Activated CD8-positive, alpha-beta memory T cell treated with anti-CD3 and anti-CD28 coated beads for 48 hours (primary cell): ENCODE data around the gene SPSB2.

ENCODE experiments used
- DNase-seq, 3 experiments: peaks; one replicate each; pipeline ENCODE4 v3.0.0-alpha.2; 2020; ENCODE audit warnings: low read depth in 2 of 3, low spot score in 2 of 3

Gene SPSB2

DNA sequence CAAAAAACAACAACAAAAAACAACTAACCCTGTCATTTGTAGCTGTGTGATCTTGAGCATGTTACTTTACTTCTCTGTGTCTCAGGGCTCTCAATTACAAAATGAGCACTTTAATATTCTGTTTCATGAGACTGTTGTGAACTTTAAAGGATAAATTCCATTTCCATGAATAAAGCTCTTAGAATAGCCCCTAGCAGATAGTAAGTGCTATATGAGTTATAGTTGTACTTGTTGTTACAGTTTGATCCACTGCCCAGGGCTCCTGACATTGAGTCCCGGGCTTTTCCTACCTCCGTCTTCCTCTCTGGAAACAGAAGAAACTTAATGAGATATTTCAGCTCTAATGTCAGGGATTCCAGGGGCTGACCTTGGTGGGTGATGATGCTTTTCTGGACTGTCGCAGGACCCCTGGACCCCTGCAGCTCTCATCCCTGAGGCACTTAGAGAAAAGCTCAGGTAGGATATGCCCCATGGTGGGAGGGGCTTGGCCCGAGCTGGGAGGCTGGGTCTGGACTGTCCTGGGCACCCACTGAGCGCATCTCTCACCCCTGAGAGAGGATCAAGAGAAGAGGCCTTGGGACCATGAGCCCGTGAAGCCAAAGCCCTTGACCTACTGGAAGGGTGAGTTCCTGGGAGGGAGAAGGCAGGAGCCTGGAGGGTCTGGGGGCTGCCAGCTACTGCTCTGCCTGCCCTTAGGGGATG, 39.8 kb downstream of the SPSB2 start:
- DNase-seq, result no peak

DNA sequence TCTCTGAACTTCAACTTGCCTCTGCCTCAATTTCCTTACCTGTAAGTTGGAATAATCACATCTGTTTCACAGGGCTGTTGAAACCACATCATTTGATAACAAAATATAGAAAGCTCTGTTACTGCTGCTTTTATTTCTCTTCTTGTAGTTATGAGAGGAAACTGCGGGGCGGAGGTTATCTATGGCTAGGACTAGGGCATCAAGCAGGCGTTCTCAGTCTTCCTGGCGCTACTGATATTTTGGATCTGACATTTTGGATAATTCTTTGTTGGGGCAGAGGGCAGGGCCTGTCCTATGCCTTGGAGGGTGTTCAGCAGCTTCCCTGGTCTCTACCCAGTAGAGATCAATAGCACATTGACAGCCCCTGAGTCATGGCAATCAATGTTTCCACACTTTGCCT, 41.0 kb downstream of the SPSB2 start:
- DNase-seq, result no peak

DNA sequence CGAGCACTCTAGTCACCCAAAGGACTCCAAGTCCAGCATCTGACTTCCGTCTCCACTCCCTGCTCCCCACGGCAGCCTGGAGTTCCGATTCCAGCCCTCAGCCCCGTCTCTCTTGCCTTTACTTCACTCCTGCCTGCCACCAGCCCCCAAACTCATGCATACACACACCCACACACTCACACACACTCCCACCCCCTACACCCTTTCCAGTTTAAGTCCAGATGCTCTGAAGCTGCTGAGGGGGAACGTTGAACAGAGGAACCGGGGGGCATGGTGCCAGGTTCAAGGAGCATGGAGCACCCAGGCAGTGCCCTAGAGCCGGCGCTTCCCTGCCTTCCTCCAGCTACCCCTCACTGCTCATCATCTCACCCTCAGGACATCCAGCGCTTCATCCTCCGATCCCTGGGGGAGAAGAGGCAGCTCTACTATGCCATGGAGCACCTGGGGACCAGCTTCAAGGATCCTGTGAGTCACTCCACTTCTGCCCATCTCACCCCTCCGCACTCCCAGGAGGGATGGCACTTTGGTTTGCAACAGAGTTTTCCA, 41.6 kb downstream of the SPSB2 start:
- DNase-seq, result no peak

GRCh38 chr12:6830999-6831398, 42.1 kb downstream of the SPSB2 start:
- no peak for DNase-seq

GRCh38 chr12:6830286-6830890, 42.7 kb downstream of the SPSB2 start:
- no peak for DNase-seq

DNA sequence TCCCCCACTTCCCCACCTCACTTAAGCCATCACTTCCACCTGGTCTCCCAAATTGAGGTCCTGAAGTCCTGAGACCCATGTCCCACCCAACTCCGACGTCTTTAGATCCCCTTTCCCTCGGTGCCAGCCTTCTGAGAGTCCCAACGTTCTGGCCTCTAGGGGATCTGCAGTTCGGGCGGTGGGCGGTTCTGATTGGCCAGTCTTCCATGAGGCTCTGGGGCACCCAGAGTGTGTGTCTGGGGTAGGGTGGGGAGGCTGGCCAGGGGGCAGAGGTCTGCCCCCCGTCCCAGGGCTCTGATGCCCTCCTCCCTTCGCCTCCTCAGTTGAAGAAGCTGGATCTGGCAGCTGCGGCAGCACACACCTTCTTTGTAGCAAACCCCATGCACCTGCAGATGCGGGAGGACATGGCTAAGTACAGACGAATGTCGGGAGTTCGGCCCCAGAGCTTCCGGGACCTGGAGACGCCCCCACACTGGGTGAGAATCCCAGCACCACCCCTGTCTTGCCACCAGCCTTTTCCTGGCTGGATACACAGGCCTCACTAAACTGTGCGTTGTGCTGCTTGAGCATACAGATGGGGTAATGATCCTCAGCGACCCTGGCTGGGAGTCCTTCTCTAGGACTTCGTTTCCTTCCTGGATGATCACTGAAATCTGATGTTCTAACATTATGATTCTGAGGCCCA, 43.4 kb downstream of the SPSB2 start:
- no peak for DNase-seq

- DNase-seq, result no peak
Measured at GRCh38 chr12:6828781-6829535, 44.1 kb downstream of the SPSB2 start.

DNA sequence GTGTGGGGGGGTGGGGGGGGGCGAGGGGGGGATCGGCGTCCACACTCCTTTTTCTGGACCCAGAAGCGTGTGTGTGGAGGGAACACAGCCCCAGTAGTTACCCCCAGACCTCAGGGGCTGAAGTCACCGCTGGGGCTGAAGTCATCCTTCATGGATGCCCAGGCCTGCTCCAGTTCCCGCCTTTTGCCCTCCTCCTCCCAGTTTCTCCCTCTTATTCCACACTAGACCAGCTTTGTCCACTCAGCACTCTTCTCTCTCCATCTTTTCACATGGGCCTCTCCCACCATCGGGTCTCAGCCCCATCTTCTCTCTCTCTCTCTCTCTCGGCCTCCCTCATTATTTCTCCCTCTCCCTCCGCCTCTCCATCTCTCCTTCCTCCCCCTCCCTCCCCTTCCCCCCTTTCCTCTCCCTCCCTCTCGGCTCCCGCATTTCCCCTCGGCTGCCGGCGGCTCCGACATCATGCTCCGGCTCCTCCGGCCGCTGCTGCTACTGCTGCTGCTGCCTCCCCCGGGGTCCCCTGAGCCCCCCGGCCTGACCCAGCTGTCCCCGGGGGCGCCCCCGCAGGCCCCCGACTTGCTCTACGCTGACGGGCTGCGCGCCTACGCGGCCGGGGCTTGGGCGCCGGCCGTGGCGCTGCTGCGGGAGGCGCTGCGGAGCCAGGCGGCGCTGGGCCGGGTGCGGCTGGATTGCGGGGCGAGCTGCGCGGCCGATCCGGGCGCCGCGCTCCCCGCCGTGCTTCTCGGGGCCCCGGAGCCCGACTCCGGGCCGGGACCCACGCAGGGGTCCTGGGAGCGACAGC, 44.9 kb downstream of the SPSB2 start, which contains the start of gene P3H3:
Gene P3H3, plus strand, starts transcription at position 426 of the 799 bp plus-strand sequence. Its CDS starts 34 bp downstream, at position 460.
- DNase-seq, result no peak

GRCh38 chr12:6827437-6827911, 45.6 kb downstream of the SPSB2 start:
- DNase-seq, result no peak

- DNase-seq, result no peak
Measured at GRCh38 chr12:6826734-6827436, 46.2 kb downstream of the SPSB2 start.

- DNase-seq, result no peak
Measured at GRCh38 chr12:6826125-6826733, 46.9 kb downstream of the SPSB2 start.

DNA sequence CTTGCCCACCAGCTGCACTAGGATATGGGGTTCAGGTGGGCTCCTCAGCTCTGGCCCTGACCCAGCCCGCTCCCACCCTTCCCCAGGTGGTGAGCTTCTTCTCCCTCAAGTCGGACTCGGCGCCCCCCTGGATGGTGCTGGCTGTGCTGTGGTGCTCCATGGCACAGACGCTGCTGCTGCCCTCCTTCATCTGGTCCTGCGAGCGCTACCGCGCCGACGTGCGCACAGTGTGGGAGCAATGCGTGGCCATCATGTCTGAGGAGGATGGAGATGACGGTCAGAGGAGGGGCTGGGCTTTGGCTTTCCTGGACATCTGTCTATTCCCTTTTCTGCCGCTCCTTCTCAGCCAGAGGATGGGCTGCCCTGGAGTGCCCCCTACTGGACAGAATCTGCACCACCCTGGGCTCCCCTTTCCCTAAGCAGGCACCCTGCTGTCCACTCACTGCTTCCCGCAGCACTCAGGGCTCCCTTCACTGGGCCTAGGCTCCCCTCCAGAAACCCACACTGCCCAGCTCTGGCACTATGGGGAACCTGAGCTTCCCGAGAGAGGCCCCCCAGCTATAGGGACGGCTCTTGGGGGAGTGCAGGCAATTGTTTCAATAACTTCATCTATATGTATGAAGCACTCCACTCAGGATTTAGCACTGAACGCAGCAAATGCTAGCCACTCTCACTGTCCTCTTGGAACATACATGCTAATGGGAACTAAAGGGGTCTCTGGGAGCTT, 47.5 kb downstream of the SPSB2 start:
- peak; percentile 49 to 87 (median 80) for DNase-seq

GRCh38 chr12:6824901-6825381, 48.2 kb downstream of the SPSB2 start:
- DNase-seq, result no peak

DNA sequence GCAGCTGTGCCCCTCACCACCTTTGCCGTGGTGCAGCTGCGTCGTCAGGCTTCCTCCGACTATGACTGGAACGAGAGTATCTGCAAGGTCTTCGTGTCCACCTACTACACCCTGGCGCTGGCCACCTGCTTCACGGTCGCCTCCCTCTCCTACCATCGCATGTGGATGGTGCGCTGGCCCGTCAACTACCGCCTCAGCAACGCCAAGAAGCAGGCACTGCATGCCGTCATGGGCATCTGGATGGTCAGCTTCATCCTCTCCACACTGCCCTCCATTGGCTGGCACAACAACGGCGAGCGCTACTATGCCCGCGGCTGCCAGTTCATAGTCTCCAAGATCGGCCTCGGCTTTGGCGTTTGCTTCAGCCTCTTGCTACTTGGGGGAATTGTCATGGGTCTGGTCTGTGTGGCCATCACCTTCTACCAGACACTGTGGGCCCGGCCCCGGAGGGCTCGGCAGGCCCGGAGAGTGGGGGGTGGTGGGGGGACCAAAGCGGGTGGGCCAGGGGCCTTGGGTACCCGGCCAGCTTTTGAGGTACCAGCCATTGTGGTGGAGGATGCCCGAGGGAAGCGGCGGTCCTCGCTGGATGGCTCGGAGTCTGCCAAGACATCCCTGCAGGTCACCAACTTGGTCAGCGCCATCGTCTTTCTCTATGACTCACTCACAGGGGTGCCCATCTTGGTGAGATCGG, 48.9 kb downstream of the SPSB2 start:
- DNase-seq, result no peak

DNA sequence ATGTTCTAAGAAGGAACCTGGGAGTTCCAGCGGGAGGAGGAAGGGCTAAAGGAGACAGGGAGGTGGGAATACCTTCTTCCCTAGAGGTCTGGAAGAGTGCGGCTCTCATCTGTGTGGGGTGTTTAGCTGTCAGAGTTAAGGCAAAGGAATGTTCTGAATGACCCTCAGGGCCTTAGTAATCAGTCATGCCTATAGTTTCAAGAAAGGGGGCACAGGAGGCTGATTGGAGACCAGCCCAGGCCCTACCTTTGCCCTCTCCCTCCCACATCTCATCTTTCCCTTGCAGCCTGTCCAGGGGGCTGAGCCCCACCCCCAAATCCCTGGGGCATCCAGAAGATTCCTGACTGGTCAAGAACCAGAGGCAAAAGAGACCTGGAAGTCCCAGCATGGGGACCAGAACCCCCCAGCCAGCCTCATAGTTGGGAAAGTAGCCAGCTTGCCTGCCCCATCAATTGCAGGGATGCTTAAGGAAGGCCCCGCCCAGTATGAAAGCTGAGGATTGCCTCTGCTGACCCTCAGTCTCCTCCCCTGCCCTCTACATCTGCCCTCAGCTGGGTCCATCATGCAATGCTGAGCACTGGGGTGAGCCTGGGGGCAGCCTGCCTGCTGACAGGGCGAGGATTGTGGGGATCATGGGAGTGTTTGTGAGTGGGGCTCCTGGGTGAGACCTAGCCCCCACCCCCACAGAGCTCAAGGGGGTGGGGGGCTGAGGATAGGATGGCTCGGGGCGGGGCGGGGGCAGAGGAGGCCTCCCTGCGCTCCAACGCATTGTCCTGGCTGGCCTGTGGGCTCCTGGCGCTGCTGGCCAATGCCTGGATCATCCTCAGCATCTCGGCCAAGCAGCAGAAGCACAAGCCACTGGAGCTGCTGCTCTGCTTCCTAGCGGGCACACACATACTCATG, 49.7 kb downstream of the SPSB2 start:
- no peak for DNase-seq

- DNase-seq, result no peak
Measured at GRCh38 chr12:6822426-6823135, 50.5 kb downstream of the SPSB2 start.
